Stomach (tissue), 4 donors: ENCODE results near the gene ARID4A.

Experiments
- EP300 ChIP-seq: sonication (generic); formaldehyde crosslinking; IDR thresholded peaks from one replicate; pipeline ENCODE4 v1.6.1; 2017; ENCODE audit warnings: antibody characterized with exemption
- POLR2A ChIP-seq, 4 donors: fragments of 450-650 bp; IDR thresholded peaks; one replicate each; pipeline ENCODE4 v1.6.1; 2016; ENCODE audit warnings: antibody characterized with exemption in 4 of 4, control low read depth in 2 of 4, mild to moderate bottlenecking in 1 of 4, moderate library complexity in 1 of 4
- TF ChIP-seq, protein P1 (sequence below), 7 experiments: fragments of 450-650 bp in 4 of 7; fragments of 200-600 bp in 3 of 7; sonication (generic) in 3 of 7; IDR thresholded peaks; one replicate each; pipeline ENCODE4 v1.5.1; 2016 to 2019; ENCODE audit warnings: antibody characterized with exemption in 7 of 7, control low read depth in 2 of 7, mild to moderate bottlenecking in 1 of 7

DNA sequence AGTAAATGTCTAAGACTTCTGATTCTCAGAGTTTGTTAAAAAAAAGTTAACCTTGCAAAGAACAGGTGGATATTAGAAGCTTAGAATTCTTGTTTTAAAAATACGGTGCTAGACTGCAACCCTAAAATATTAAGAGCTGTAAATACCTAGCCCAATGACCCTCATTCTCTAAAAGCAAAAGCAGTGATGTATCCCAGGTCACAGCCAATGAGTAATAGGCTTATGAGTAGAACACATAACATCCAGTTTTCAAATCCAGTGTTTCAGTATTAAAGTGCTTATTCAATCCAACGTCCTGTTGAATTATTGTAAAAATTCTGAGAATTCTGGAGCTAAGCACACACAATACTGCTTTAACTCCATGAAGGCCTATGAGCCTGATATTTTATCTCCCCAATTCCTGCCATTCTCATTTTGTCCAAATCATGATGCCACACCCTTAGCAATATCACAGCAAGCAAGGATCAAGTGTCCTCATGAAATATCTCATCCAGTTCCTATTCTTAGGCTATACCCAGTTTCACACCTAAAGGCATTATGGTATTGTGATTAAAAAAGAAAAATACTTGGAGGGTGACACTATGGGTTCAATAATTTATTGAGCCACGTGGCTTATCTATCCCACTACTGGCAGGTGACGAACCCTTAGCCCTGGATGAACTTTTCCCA is 15.3 kb upstream of the ARID4A start:
- TF ChIP-seq EP300 (no peak), POLR2A (IDR thresholded peaks at IDR 0.05) (no peak)
- TF ChIP-seq, protein P1, sequence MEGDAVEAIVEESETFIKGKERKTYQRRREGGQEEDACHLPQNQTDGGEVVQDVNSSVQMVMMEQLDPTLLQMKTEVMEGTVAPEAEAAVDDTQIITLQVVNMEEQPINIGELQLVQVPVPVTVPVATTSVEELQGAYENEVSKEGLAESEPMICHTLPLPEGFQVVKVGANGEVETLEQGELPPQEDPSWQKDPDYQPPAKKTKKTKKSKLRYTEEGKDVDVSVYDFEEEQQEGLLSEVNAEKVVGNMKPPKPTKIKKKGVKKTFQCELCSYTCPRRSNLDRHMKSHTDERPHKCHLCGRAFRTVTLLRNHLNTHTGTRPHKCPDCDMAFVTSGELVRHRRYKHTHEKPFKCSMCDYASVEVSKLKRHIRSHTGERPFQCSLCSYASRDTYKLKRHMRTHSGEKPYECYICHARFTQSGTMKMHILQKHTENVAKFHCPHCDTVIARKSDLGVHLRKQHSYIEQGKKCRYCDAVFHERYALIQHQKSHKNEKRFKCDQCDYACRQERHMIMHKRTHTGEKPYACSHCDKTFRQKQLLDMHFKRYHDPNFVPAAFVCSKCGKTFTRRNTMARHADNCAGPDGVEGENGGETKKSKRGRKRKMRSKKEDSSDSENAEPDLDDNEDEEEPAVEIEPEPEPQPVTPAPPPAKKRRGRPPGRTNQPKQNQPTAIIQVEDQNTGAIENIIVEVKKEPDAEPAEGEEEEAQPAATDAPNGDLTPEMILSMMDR (IDR thresholded peaks at IDR 0.05), result no peak
